Measurements from ENCODE around the gene SCLY. TPM values are rescaled to one million over a fixed set of nuclear protein-coding genes. Genes with fewer than 3 reads are reported as not detected.
A peak's percentile ranks its signal among the peaks of the same experiment; 100 is the strongest.

Gene SCLY
- total RNA-seq (2022) (21.2 and 21.7 TPM in 2 replicates), Bru-seq, nascent RNA (percentile 63 among the genes with signal in this experiment), BruChase-seq, experiment 1, labeled RNA remaining after a 2-hour chase (percentile 75 among the genes with signal in this experiment), BruChase-seq, experiment 2, labeled RNA remaining after a 6-hour chase (percentile 67 among the genes with signal in this experiment)
- long read RNA-seq, transcript SCLY-201 (12 exons, 2,562 nt) = major isoform, 6 of 34 reads
- long read RNA-seq, partial matches to known transcripts = 10 of 34 reads
- long read RNA-seq, other reads (novel, unspliced or antisense) = 13 of 34 reads

GRCh38 chr2:238060542-238061314 lies at the start of gene SCLY:
TSS of gene SCLY (plus strand) at chr2:238061001. CDS start at chr2:238061055, 54 bp downstream.
- Mint-ChIP-seq H3K4me1 (ENCODE audit: low read depth, unreplicated experiment) (peaks cover 20% of the 10 kb centered on the region), H3K36me3 (ENCODE audit: insufficient read depth, unreplicated experiment) (no peaks in the 10 kb centered on the region), H3K27ac (ENCODE audit: unreplicated experiment) (peak within 1 kb of the TSS; percentile 87), H3K9me3 (ENCODE audit: unreplicated experiment) (peaks cover 9% of the 10 kb centered on the region), H3K4me3 (ENCODE audit: unreplicated experiment) (peak within 1 kb of the TSS; percentile 82), H3K27me3 (ENCODE audit: insufficient read depth, unreplicated experiment) (no peaks in the 10 kb centered on the region)
- peak; percentile 94 for DNase-seq
- Histone ChIP-seq H3K27me3 (replicated peaks; ENCODE audit: control insufficient read depth, insufficient read depth, low read length) (no peaks in the 10 kb centered on the region), H3K9me3 (no peaks in the 10 kb centered on the region), H3K36me3 (ENCODE audit: control insufficient read depth, insufficient read depth, low read length) (no peaks in the 10 kb centered on the region; the same call in 1 of the 2 replicates), H3K4me3 (ENCODE audit: low read depth, low read length) (peak within 1 kb of the TSS; percentile 83), H3K4me1 (peaks cover 13% of the 10 kb centered on the region)
- ChIA-PET CTCF (interaction anchor here (0.7 to 0.8 kb wide), 2 partner anchors 78 to 202 kb away, joined by 3 to 4 read pairs; no protein-coding TSS in a partner anchor), POLR2A (interaction anchor here (0.6 to 0.7 kb wide), 2 partner anchors 10 to 141 kb away, joined by 4 to 14 read pairs; no protein-coding TSS in a partner anchor)
- no peak for TF ChIP-seq CTCF (IDR thresholded peaks at IDR 0.05; ENCODE audit: insufficient read depth in 1 of 2, low read depth in 1 of 2, low read length in 1 of 2, severe bottlenecking in 1 of 2, unreplicated experiment in 1 of 2)
- no TSS peak for BruUV-seq (replicated peaks)
- intact Hi-C loops (cut with micrococcal nuclease; ENCODE audit: unreplicated experiment) = no loop called here

- ChIA-PET POLR2A (no interaction called here), CTCF (no interaction called here)
- no peaks in the 10 kb centered on the region for H3K36me3 ChIP-seq (ENCODE audit: control insufficient read depth, insufficient read depth, low read length)
- H3K27me3 Mint-ChIP-seq (ENCODE audit: insufficient read depth, unreplicated experiment) = no peaks in the 10 kb centered on the region
- BruUV-seq (replicated peaks) = no TSS peak
- DNase-seq = no peak
- H3K4me3 ChIP-seq (ENCODE audit: low read depth, low read length) = no peak overlapping the region
- H3K4me1 ChIP-seq = no peaks in the 10 kb centered on the region
- H3K9me3 ChIP-seq = no peaks in the 10 kb centered on the region
- H3K27me3 ChIP-seq (replicated peaks; ENCODE audit: control insufficient read depth, insufficient read depth, low read length) = no peaks in the 10 kb centered on the region
- H3K4me1 Mint-ChIP-seq (ENCODE audit: low read depth, unreplicated experiment) = no peaks in the 10 kb centered on the region
- H3K9me3 Mint-ChIP-seq (ENCODE audit: unreplicated experiment) = no peaks in the 10 kb centered on the region
- no peak overlapping the region for H3K4me3 Mint-ChIP-seq (ENCODE audit: unreplicated experiment)
- peaks cover 5% of the 10 kb centered on the region for H3K36me3 Mint-ChIP-seq (ENCODE audit: insufficient read depth, unreplicated experiment)
- no peak overlapping the region for H3K27ac Mint-ChIP-seq (ENCODE audit: unreplicated experiment)
- intact Hi-C loops (cut with micrococcal nuclease; ENCODE audit: unreplicated experiment) = no loop called here
- no peak for TF ChIP-seq CTCF (IDR thresholded peaks at IDR 0.05; ENCODE audit: insufficient read depth in 1 of 2, low read depth in 1 of 2, low read length in 1 of 2, severe bottlenecking in 1 of 2, unreplicated experiment in 1 of 2)
Measured at GRCh38 chr2:238013806-238014205, 47.0 kb upstream of the SCLY start.

- TF ChIP-seq CTCF (IDR thresholded peaks at IDR 0.05; ENCODE audit: insufficient read depth in 1 of 2, low read depth in 1 of 2, low read length in 1 of 2, severe bottlenecking in 1 of 2, unreplicated experiment in 1 of 2) = no peak
- no peak overlapping the region for H3K4me3 Mint-ChIP-seq (ENCODE audit: unreplicated experiment)
- BruUV-seq (replicated peaks) = no TSS peak
- H3K27ac Mint-ChIP-seq (ENCODE audit: unreplicated experiment) = no peak overlapping the region
- Histone ChIP-seq H3K4me1 (no peaks in the 10 kb centered on the region), H3K36me3 (ENCODE audit: control insufficient read depth, insufficient read depth, low read length) (no peaks in the 10 kb centered on the region), H3K27me3 (replicated peaks; ENCODE audit: control insufficient read depth, insufficient read depth, low read length) (no peaks in the 10 kb centered on the region), H3K4me3 (ENCODE audit: low read depth, low read length) (no peak overlapping the region), H3K9me3 (no peaks in the 10 kb centered on the region)
- intact Hi-C loops (cut with micrococcal nuclease; ENCODE audit: unreplicated experiment) = no loop called here
- H3K27me3 Mint-ChIP-seq (ENCODE audit: insufficient read depth, unreplicated experiment) = no peaks in the 10 kb centered on the region
- ChIA-PET CTCF (interaction anchor here (0.6 to 1.2 kb wide), 2 partner anchors 29 to 92 kb away, joined by 5 to 6 read pairs; no protein-coding TSS in a partner anchor), POLR2A (no interaction called here)
- H3K36me3 Mint-ChIP-seq (ENCODE audit: insufficient read depth, unreplicated experiment) = peaks cover 6% of the 10 kb centered on the region
- no peaks in the 10 kb centered on the region for H3K4me1 Mint-ChIP-seq (ENCODE audit: low read depth, unreplicated experiment)
- DNase-seq = no peak
- H3K9me3 Mint-ChIP-seq (ENCODE audit: unreplicated experiment) = no peaks in the 10 kb centered on the region
Measured at GRCh38 chr2:238015705-238016104, 45.1 kb upstream of the SCLY start.

Data from Caco-2 (cell line).